GM12878 (cell line): ENCODE results near the gene DLST. TPM values are rescaled to one million over a fixed set of nuclear protein-coding genes. Genes with fewer than 3 reads are reported as not detected.

Experiments
- ATAC-seq: fragments of 200-7000 bp; cut with Tn5 transposase; 3 replicates; pipeline ENCODE4 v1.9.1; 2020; ENCODE audit warnings: mild to moderate bottlenecking, moderate library complexity
- BruUV-seq: library from RNA; stranded (reverse); fragments of 400-500 nt; replicated peaks from 2 replicates; lab custom pipeline; 2021; lab: Mats Ljungman, UMichigan
- CTCF ChIA-PET: fragments of 300-600 bp; sonication (Branson Sonifier 250); formaldehyde crosslinking; extraction: SDS; loops from one replicate; lab custom pipeline; 2021; ENCODE audit warnings: inconsistent platforms; lab: Yijun Ruan, JAX
- POLR2A ChIA-PET: fragments of 350-600 bp; formaldehyde crosslinking; extraction: SDS; loops from one replicate; lab custom pipeline; 2021; ENCODE audit warnings: inconsistent platforms; lab: Charles Lee
- RAD21 ChIA-PET: fragments of 300-600 bp; sonication (Branson Sonifier 250); formaldehyde crosslinking; loops from one replicate; lab custom pipeline; 2023; ENCODE audit warnings: antibody characterized with exemption; ENCODE audit not compliant: unreplicated experiment; lab: Charles Lee
- SMC1A ChIA-PET: fragments of 300-600 bp; sonication (Branson Sonifier 250); formaldehyde crosslinking; loops from one replicate; lab custom pipeline; 2023; ENCODE audit not compliant: unreplicated experiment, uncharacterized antibody; lab: Charles Lee
- DNase-seq: peaks from one replicate; pipeline ENCODE4 v3.0.0-alpha.2; 2011; ENCODE audit warnings: low read depth, low spot score
- FAIRE-seq: peaks from 3 replicates; lab custom pipeline; 2011; peaks lifted over from hg19 to GRCh38; lab: Jason Lieb, UNC
- H2AFZ ChIP-seq: 2 replicates; pipeline ENCODE4 v1.6.0; 2011; ENCODE audit warnings: low read depth, low read length, control low read depth; ENCODE audit not compliant: control insufficient read depth
- H3K27ac ChIP-seq: 2 replicates; pipeline ENCODE4 v1.5.1; 2011; ENCODE audit warnings: control low read depth; ENCODE audit not compliant: control insufficient read depth, insufficient read depth
- H3K27me3 ChIP-seq, 2 experiments: replicated peaks in 1 of 2; 2 replicates each; pipeline versions ENCODE4 v1.6.0 to v1.6.1; 2011; ENCODE audit warnings: low read length in 1 of 2; ENCODE audit not compliant: control insufficient read depth in 2 of 2, insufficient read depth in 2 of 2
- H3K36me3 ChIP-seq, 2 experiments: 2 replicates each; pipeline ENCODE4 v1.5.1; 2011; ENCODE audit warnings: low read length in 1 of 2; ENCODE audit not compliant: control insufficient read depth in 2 of 2, insufficient read depth in 2 of 2
- H3K4me1 ChIP-seq: 2 replicates; pipeline ENCODE4 v1.6.1; 2011; ENCODE audit warnings: mild to moderate bottlenecking, low read length, moderate library complexity, mixed read lengths; ENCODE audit not compliant: control insufficient read depth, insufficient read depth
- H3K4me2 ChIP-seq: 2 replicates; pipeline ENCODE4 v1.6.0; 2011; ENCODE audit warnings: control low read depth; ENCODE audit not compliant: control insufficient read depth, insufficient read depth
- H3K4me3 ChIP-seq: fragments of 200-600 bp; sonication (generic); 2 replicates; pipeline ENCODE4 v1.5.1; 2016
- H3K79me2 ChIP-seq: 2 replicates; pipeline ENCODE4 v1.6.0; 2011; ENCODE audit warnings: low read length; ENCODE audit not compliant: control insufficient read depth, insufficient read depth
- H3K9ac ChIP-seq: 2 replicates; pipeline ENCODE4 v1.8.0; 2011; ENCODE audit warnings: low read length, control low read depth, mixed read lengths; ENCODE audit not compliant: control insufficient read depth, insufficient read depth
- H3K9me3 ChIP-seq: replicated peaks from 3 replicates; pipeline ENCODE4 v1.5.1; 2011; ENCODE audit warnings: mild to moderate bottlenecking, low read length; ENCODE audit not compliant: control insufficient read depth, insufficient read depth
- H4K20me1 ChIP-seq: 2 replicates; pipeline ENCODE4 v1.6.0; 2011; ENCODE audit not compliant: control insufficient read depth, insufficient read depth
- IRF4 ChIP-seq: IDR thresholded peaks from 2 replicates; pipeline ENCODE4 v1.6.1; 2011; ENCODE audit warnings: low read depth, low read length
- LARP7 ChIP-seq: fragments of 450-650 bp; IDR thresholded peaks from 2 replicates; pipeline ENCODE4 v1.6.1; 2017; ENCODE audit warnings: mild to moderate bottlenecking
- MTA2 ChIP-seq: fragments of 450-650 bp; IDR thresholded peaks from 2 replicates; pipeline ENCODE4 v1.6.1; 2016; ENCODE audit warnings: low read depth, mild to moderate bottlenecking, moderate library complexity
- NR2C1 ChIP-seq: fragments of 450-650 bp; IDR thresholded peaks from 2 replicates; pipeline ENCODE4 v1.6.1; 2017; ENCODE audit warnings: antibody characterized with exemption, mild to moderate bottlenecking, moderate library complexity
- NR2F1 ChIP-seq: fragments of 450-650 bp; conservative IDR thresholded peaks from 2 replicates; pipeline ENCODE4 v1.6.1; 2017; ENCODE audit warnings: mild to moderate bottlenecking
- PAX5 ChIP-seq: IDR thresholded peaks from 2 replicates; pipeline ENCODE4 v1.6.1; 2011; ENCODE audit warnings: low read depth, low read length, borderline replicate concordance
- POU2F2 ChIP-seq: IDR thresholded peaks from 3 replicates; pipeline ENCODE4 v1.6.1; 2011; ENCODE audit warnings: low read depth, mild to moderate bottlenecking, low read length, borderline replicate concordance
- SIN3A ChIP-seq: IDR thresholded peaks from 2 replicates; pipeline ENCODE4 v1.6.1; 2012; ENCODE audit warnings: low read depth, low read length, improper control_type of control experiment
- SREBF1 ChIP-seq: IDR thresholded peaks from 2 replicates; pipeline ENCODE4 v1.6.1; 2012; ENCODE audit warnings: mild to moderate bottlenecking, low read length
- TARDBP ChIP-seq: IDR thresholded peaks from 2 replicates; pipeline ENCODE4 v1.6.1; 2016; ENCODE audit warnings: borderline replicate concordance
- WGBS: methylation state at CpG from one replicate; pipeline ENCODE4 v1.1.6; 2016; ENCODE audit warnings: low lambda C conversion rate; ENCODE audit not compliant: insufficient replicate concordance, insufficient coverage; ENCODE audit errors: missing lambda C conversion rate; 5-methylcytosine and 5-hydroxymethylcytosine counted together
- in situ Hi-C: fragments of 300-500 bp; cut with MboI; formaldehyde crosslinking; loops from 9 replicates; pipeline ENCODE4 v1.14.3; 2018; ENCODE audit warnings: mixed read lengths
- intact Hi-C: fragments of 100-400 bp; cut with micrococcal nuclease; formaldehyde crosslinking; loops from one replicate; pipeline ENCODE4 v1.14.2; 2022; ENCODE audit not compliant: unreplicated experiment
- polyA plus RNA-seq, 11 experiments: library from polyadenylated mRNA; depleted of rRNA in 4 of 11; unstranded in 6 of 11; stranded (reverse) in 5 of 11; fragments of >200 nt; fragmentation: Nextera tagmentation in 4 of 11; fragmentation: Illumina TruSeq in 1 of 11; extraction: Ambion mirVana in 4 of 11; extraction: Trizol in 1 of 11; gene quantifications; 1 replicate in 1 of 11; 2 replicates in 10 of 11; pipeline versions ENCODE4 v1.2.1 to v1.2.3, GENCODE V29; 2011 to 2016; ENCODE audit warnings: inconsistent platforms in 2 of 11, missing spikeins in 2 of 11, low read depth in 1 of 11
- total RNA-seq, 4 experiments: library from RNA; depleted of rRNA in 3 of 4; stranded (reverse); fragments of >200 nt in 3 of 4; fragmentation: Illumina TruSeq in 1 of 4; extraction: Trizol in 1 of 4; gene quantifications; 2 replicates each; pipeline versions ENCODE4 v1.2.1 to v1.2.3, GENCODE V29; 2013 to 2021
- TF ChIP-seq, protein P1 (sequence below): IDR thresholded peaks from 2 replicates; pipeline ENCODE4 v1.6.1; 2011; ENCODE audit warnings: borderline replicate concordance, low read depth, mild to moderate bottlenecking, moderate library complexity, mixed read lengths, low read length; ENCODE audit not compliant: insufficient read depth; ENCODE audit errors: extremely low read length
- TF ChIP-seq, protein P2 (sequence below): IDR thresholded peaks from 2 replicates; pipeline ENCODE4 v1.6.1; 2011; ENCODE audit warnings: borderline replicate concordance, low read depth, mild to moderate bottlenecking, moderate library complexity, low read length; ENCODE audit not compliant: insufficient read depth, poor library complexity, severe bottlenecking
- TF ChIP-seq, protein P3 (sequence below): fragments of 450-650 bp; IDR thresholded peaks from 2 replicates; pipeline ENCODE4 v1.6.1; 2016; ENCODE audit warnings: mild to moderate bottlenecking, moderate library complexity, borderline replicate concordance
- TF ChIP-seq, protein P4 (sequence below): fragments of 450-650 bp; formaldehyde crosslinking; IDR thresholded peaks from 2 replicates; pipeline ENCODE4 v1.4.0; 2022; ENCODE audit warnings: mild to moderate bottlenecking, moderate library complexity

DLST gene
- total and polyA plus RNA-seq, 10 of the 15 experiments (the other 5 are each of a cell fraction or from before 2014, with no cell fraction given): 2.9 to 141 (median 67.7) TPM

DNA sequence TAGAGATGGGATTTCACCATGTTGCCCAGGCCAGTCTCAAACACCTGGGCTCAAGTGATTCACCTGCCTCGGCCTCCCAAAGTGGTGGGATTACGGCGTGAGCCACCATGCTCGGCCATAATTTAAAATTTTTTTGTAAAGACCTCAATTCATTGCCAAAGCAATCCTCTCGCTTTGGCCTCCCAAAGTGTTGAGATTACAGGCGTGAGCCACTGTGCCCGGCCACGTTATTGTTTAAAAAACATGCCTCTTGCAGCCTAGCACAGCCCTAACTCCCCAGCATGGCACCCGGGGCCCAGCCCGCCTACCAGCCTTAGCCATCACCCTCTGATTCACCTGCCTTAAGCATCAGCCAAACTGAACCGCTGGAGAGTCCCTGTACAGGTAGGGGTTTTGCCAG is 54.4 kb downstream of the DLST start:
- Histone ChIP-seq H3K4me3 (no peak overlapping the region), H4K20me1 (no peaks in the 10 kb centered on the region), H2AFZ (no peak overlapping the region), H3K9ac (no peak overlapping the region), H3K79me2 (no peaks in the 10 kb centered on the region), H3K4me2 (no peak overlapping the region), H3K4me1 (peaks cover 33% of the 10 kb centered on the region), H3K9me3 (no peaks in the 10 kb centered on the region; the same call in 2 of the 3 replicates), H3K27ac (no peak overlapping the region), H3K27me3 (no peaks in the 10 kb centered on the region), H3K36me3 (no peaks in the 10 kb centered on the region)
- CTCF ChIA-PET: interaction anchor here (1.0 to 1.2 kb wide), 4 partner anchors 9 to 152 kb away, joined by 3 to 5 read pairs (median 4); no protein-coding TSS in a partner anchor
- WGBS: 79% methylated on average over 11 of the region's 11 CpGs
- in situ Hi-C loops: no loop called here
- FAIRE-seq (no peak), DNase-seq (no peak), ATAC-seq (no peak)
- intact Hi-C loops: no loop called here
- BruUV-seq: no TSS peak
- RAD21 ChIA-PET: no interaction called here
- SMC1A ChIA-PET: interaction anchor here (1.0 kb wide), 1 partner anchor 627 kb away, joined by 3 read pairs; no protein-coding TSS in a partner anchor
- POLR2A ChIA-PET: no interaction called here
- TF ChIP-seq SREBF1 (no peak), NR2C1 (no peak), NR2F1 (no peak), IRF4 (no peak), LARP7 (no peak), TARDBP (no peak), SIN3A (no peak), MTA2 (no peak), POU2F2 (no peak), PAX5 (no peak)
- TF ChIP-seq, protein P1, sequence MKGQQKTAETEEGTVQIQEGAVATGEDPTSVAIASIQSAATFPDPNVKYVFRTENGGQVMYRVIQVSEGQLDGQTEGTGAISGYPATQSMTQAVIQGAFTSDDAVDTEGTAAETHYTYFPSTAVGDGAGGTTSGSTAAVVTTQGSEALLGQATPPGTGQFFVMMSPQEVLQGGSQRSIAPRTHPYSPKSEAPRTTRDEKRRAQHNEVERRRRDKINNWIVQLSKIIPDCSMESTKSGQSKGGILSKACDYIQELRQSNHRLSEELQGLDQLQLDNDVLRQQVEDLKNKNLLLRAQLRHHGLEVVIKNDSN: no peak
- TF ChIP-seq, protein P2, sequence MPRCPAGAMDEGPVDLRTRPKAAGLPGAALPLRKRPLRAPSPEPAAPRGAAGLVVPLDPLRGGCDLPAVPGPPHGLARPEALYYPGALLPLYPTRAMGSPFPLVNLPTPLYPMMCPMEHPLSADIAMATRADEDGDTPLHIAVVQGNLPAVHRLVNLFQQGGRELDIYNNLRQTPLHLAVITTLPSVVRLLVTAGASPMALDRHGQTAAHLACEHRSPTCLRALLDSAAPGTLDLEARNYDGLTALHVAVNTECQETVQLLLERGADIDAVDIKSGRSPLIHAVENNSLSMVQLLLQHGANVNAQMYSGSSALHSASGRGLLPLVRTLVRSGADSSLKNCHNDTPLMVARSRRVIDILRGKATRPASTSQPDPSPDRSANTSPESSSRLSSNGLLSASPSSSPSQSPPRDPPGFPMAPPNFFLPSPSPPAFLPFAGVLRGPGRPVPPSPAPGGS: no peak
- TF ChIP-seq, protein P3, sequence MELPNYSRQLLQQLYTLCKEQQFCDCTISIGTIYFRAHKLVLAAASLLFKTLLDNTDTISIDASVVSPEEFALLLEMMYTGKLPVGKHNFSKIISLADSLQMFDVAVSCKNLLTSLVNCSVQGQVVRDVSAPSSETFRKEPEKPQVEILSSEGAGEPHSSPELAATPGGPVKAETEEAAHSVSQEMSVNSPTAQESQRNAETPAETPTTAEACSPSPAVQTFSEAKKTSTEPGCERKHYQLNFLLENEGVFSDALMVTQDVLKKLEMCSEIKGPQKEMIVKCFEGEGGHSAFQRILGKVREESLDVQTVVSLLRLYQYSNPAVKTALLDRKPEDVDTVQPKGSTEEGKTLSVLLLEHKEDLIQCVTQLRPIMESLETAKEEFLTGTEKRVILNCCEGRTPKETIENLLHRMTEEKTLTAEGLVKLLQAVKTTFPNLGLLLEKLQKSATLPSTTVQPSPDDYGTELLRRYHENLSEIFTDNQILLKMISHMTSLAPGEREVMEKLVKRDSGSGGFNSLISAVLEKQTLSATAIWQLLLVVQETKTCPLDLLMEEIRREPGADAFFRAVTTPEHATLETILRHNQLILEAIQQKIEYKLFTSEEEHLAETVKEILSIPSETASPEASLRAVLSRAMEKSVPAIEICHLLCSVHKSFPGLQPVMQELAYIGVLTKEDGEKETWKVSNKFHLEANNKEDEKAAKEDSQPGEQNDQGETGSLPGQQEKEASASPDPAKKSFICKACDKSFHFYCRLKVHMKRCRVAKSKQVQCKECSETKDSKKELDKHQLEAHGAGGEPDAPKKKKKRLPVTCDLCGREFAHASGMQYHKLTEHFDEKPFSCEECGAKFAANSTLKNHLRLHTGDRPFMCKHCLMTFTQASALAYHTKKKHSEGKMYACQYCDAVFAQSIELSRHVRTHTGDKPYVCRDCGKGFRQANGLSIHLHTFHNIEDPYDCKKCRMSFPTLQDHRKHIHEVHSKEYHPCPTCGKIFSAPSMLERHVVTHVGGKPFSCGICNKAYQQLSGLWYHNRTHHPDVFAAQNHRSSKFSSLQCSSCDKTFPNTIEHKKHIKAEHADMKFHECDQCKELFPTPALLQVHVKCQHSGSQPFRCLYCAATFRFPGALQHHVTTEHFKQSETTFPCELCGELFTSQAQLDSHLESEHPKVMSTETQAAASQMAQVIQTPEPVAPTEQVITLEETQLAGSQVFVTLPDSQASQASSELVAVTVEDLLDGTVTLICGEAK: no peak
- TF ChIP-seq, protein P4, sequence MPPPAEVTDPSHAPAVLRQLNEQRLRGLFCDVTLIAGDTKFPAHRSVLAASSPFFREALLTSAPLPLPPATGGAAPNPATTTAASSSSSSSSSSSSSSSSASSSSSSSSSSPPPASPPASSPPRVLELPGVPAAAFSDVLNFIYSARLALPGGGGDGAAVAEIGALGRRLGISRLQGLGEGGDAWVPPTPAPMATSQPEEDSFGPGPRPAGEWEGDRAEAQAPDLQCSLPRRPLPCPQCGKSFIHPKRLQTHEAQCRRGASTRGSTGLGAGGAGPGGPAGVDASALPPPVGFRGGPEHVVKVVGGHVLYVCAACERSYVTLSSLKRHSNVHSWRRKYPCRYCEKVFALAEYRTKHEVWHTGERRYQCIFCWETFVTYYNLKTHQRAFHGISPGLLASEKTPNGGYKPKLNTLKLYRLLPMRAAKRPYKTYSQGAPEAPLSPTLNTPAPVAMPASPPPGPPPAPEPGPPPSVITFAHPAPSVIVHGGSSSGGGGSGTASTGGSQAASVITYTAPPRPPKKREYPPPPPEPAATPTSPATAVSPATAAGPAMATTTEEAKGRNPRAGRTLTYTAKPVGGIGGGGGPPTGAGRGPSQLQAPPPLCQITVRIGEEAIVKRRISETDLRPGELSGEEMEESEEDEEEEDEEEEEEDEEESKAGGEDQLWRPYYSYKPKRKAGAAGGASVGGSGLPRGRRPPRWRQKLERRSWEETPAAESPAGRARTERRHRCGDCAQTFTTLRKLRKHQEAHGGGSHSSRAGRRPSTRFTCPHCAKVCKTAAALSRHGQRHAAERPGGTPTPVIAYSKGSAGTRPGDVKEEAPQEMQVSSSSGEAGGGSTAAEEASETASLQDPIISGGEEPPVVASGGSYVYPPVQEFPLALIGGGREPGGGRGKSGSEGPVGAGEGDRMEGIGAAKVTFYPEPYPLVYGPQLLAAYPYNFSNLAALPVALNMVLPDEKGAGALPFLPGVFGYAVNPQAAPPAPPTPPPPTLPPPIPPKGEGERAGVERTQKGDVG (CRISPR knock-in tag): no peak
